HUDEP-2 (cell line): Measurements from ENCODE around the gene CNGB1.
"Not testable (repeated sequence)": the region's sequence is repeated elsewhere in the genome, so short reads cannot be mapped to it uniquely, and the experiment has no call there.

ENCODE experiments used
- DNase-seq, 76 experiments: peaks; one replicate each; lab custom pipeline; 2025; ENCODE audit not compliant: unreplicated experiment in 76 of 76; lab: John Stamatoyannopoulos, UW

CNGB1 gene

GRCh38 chr16:57837305-57838125 is 133.4 kb downstream of the CNGB1 start:
- DNase-seq: no peak

GRCh38 chr16:57835439-57835838 is 135.5 kb downstream of the CNGB1 start:
- not testable (repeated sequence) for DNase-seq

GRCh38 chr16:57834936-57835335 is 136.0 kb downstream of the CNGB1 start:
- DNase-seq: no peak
